ENCODE data around the gene NAPA. TPM values are rescaled to one million over a fixed set of nuclear protein-coding genes. Genes with fewer than 3 reads are reported as not detected.

The NAPA gene
- total RNA-seq, 2 experiments from 2014 or later = 72.5 to 75.1 TPM

GRCh38 chr19:47518854-47519253 lies 4.0 kb upstream of the NAPA start:
- intact Hi-C loops (cut with micrococcal nuclease) = loop anchor here (5.0 kb wide), 1 partner anchor 803 kb away; a partner anchor contains a TSS
- Mint-ChIP-seq H3K27me3 (ENCODE audit: low read depth) (no peaks in the 10 kb centered on the region), H3K27ac (no peak overlapping the region), H3K9me3 (no peaks in the 10 kb centered on the region), H3K36me3 (ENCODE audit: low read depth) (peaks cover 1% of the 10 kb centered on the region), H3K4me1 (ENCODE audit: low read depth) (peaks cover 57% of the 10 kb centered on the region), H3K4me3 (no peak overlapping the region)
- no peak for DNase-seq
- CTCF ChIA-PET = interaction anchor here (0.9 kb wide), 1 partner anchor 85 kb away, joined by 3 read pairs; no protein-coding TSS in a partner anchor

- peak overlapping the region; percentile 24 for H3K27ac Mint-ChIP-seq
- peak; percentile 60 for DNase-seq
- H3K27me3 Mint-ChIP-seq (ENCODE audit: low read depth) = no peaks in the 10 kb centered on the region
- peaks cover 1% of the 10 kb centered on the region for H3K36me3 Mint-ChIP-seq (ENCODE audit: low read depth)
- no peaks in the 10 kb centered on the region for H3K9me3 Mint-ChIP-seq
- no peak overlapping the region for H3K4me3 Mint-ChIP-seq
- CTCF ChIA-PET = interaction anchor here (0.9 kb wide), 1 partner anchor 84 kb away, joined by 3 read pairs; no protein-coding TSS in a partner anchor
- intact Hi-C loops (cut with micrococcal nuclease) = loop anchor here (5.0 kb wide), 1 partner anchor 804 kb away; a partner anchor contains a TSS
- peaks cover 64% of the 10 kb centered on the region for H3K4me1 Mint-ChIP-seq (ENCODE audit: low read depth)
Observed at GRCh38 chr19:47518139-47518538, 3.3 kb upstream of the NAPA start.

- peak overlapping the region; percentile 97 for H3K27ac Mint-ChIP-seq
- H3K4me1 Mint-ChIP-seq (ENCODE audit: low read depth) = peaks cover 83% of the 10 kb centered on the region
- DNase-seq = peak; percentile 17
- peaks cover 1% of the 10 kb centered on the region for H3K36me3 Mint-ChIP-seq (ENCODE audit: low read depth)
- no peaks in the 10 kb centered on the region for H3K9me3 Mint-ChIP-seq
- intact Hi-C loops (cut with micrococcal nuclease) = loop anchor here (2.0 kb wide), 1 partner anchor 184 kb away; no protein-coding TSS in a partner anchor
- no peaks in the 10 kb centered on the region for H3K27me3 Mint-ChIP-seq (ENCODE audit: low read depth)
- CTCF ChIA-PET = interaction anchor here (0.6 to 1.8 kb wide), 3 partner anchors 55 to 81 kb away, joined by 3 to 4 read pairs (median 4); no protein-coding TSS in a partner anchor
- peak overlapping the region; percentile 98 for H3K4me3 Mint-ChIP-seq
Observed at GRCh38 chr19:47514151-47514868, 553 bp downstream of the NAPA start.

- intact Hi-C loops (cut with micrococcal nuclease) = no loop called here
- peaks cover 74% of the 10 kb centered on the region for H3K4me1 Mint-ChIP-seq (ENCODE audit: low read depth)
- H3K27me3 Mint-ChIP-seq (ENCODE audit: low read depth) = no peaks in the 10 kb centered on the region
- DNase-seq = no peak
- peak overlapping the region; percentile 52 for H3K27ac Mint-ChIP-seq
- peaks cover 1% of the 10 kb centered on the region for H3K36me3 Mint-ChIP-seq (ENCODE audit: low read depth)
- CTCF ChIA-PET = interaction anchor here (1.8 kb wide), 1 partner anchor 76 kb away, joined by 4 read pairs; no protein-coding TSS in a partner anchor
- no peaks in the 10 kb centered on the region for H3K9me3 Mint-ChIP-seq
- H3K4me3 Mint-ChIP-seq = peak overlapping the region; percentile 98
Observed at GRCh38 chr19:47512948-47513319, 1.9 kb downstream of the NAPA start.

- peaks cover 69% of the 10 kb centered on the region for H3K4me1 Mint-ChIP-seq (ENCODE audit: low read depth)
- peaks cover 1% of the 10 kb centered on the region for H3K36me3 Mint-ChIP-seq (ENCODE audit: low read depth)
- intact Hi-C loops (cut with micrococcal nuclease) = no loop called here
- DNase-seq = no peak
- no peaks in the 10 kb centered on the region for H3K9me3 Mint-ChIP-seq
- H3K4me3 Mint-ChIP-seq = peak overlapping the region; percentile 98
- peak overlapping the region; percentile 52 for H3K27ac Mint-ChIP-seq
- CTCF ChIA-PET = interaction anchor here (1.8 kb wide), 1 partner anchor 76 kb away, joined by 4 read pairs; no protein-coding TSS in a partner anchor
- no peaks in the 10 kb centered on the region for H3K27me3 Mint-ChIP-seq (ENCODE audit: low read depth)
Observed at GRCh38 chr19:47512183-47512947, 2.5 kb downstream of the NAPA start.

GRCh38 chr19:47511681-47512080 lies 3.2 kb downstream of the NAPA start:
- intact Hi-C loops (cut with micrococcal nuclease) = no loop called here
- Mint-ChIP-seq H3K9me3 (no peaks in the 10 kb centered on the region), H3K27ac (no peak overlapping the region), H3K4me3 (no peak overlapping the region), H3K27me3 (ENCODE audit: low read depth) (no peaks in the 10 kb centered on the region), H3K36me3 (ENCODE audit: low read depth) (peaks cover 1% of the 10 kb centered on the region), H3K4me1 (ENCODE audit: low read depth) (peaks cover 62% of the 10 kb centered on the region)
- CTCF ChIA-PET = interaction anchor here (0.9 kb wide), 1 partner anchor 195 kb away, joined by 4 read pairs; no protein-coding TSS in a partner anchor
- DNase-seq = no peak

- no peaks in the 10 kb centered on the region for H3K9me3 Mint-ChIP-seq
- CTCF ChIA-PET = interaction anchor here (0.7 to 1.5 kb wide), 3 partner anchors 10 to 196 kb away, joined by 3 to 5 read pairs (median 4); partner anchors contain the start of gene KPTN
- intact Hi-C loops (cut with micrococcal nuclease) = no loop called here
- H3K27ac Mint-ChIP-seq = no peak overlapping the region
- peaks cover 56% of the 10 kb centered on the region for H3K4me1 Mint-ChIP-seq (ENCODE audit: low read depth)
- H3K36me3 Mint-ChIP-seq (ENCODE audit: low read depth) = peaks cover 1% of the 10 kb centered on the region
- no peak overlapping the region for H3K4me3 Mint-ChIP-seq
- no peaks in the 10 kb centered on the region for H3K27me3 Mint-ChIP-seq (ENCODE audit: low read depth)
- no peak for DNase-seq
Observed at GRCh38 chr19:47511128-47511517, 3.7 kb downstream of the NAPA start.

- Mint-ChIP-seq H3K4me1 (ENCODE audit: low read depth) (peaks cover 52% of the 10 kb centered on the region), H3K36me3 (ENCODE audit: low read depth) (peaks cover 1% of the 10 kb centered on the region)
- no peak for DNase-seq
Observed at GRCh38 chr19:47510516-47511127, 4.2 kb downstream of the NAPA start.

GRCh38 chr19:47509973-47510372 lies 4.9 kb downstream of the NAPA start:
- intact Hi-C loops (cut with micrococcal nuclease) = no loop called here
- peaks cover 1% of the 10 kb centered on the region for H3K36me3 Mint-ChIP-seq (ENCODE audit: low read depth)
- CTCF ChIA-PET = interaction anchor here (1.5 kb wide), 1 partner anchor 26 kb away, joined by 5 read pairs; the partner anchor contains the start of gene KPTN
- no peak overlapping the region for H3K27ac Mint-ChIP-seq
- H3K9me3 Mint-ChIP-seq = no peaks in the 10 kb centered on the region
- no peaks in the 10 kb centered on the region for H3K27me3 Mint-ChIP-seq (ENCODE audit: low read depth)
- DNase-seq = no peak
- H3K4me3 Mint-ChIP-seq = no peak overlapping the region
- peaks cover 51% of the 10 kb centered on the region for H3K4me1 Mint-ChIP-seq (ENCODE audit: low read depth)

More at GRCh38 chr19:47510516-47511127, 4.2 kb downstream of the NAPA start:
- H3K9me3 Mint-ChIP-seq = no peaks in the 10 kb centered on the region
- CTCF ChIA-PET = interaction anchor here (0.7 to 1.5 kb wide), 3 partner anchors 10 to 196 kb away, joined by 3 to 5 read pairs (median 4); partner anchors contain the start of gene KPTN
- no peak overlapping the region for H3K27ac Mint-ChIP-seq
- H3K4me3 Mint-ChIP-seq = no peak overlapping the region
- H3K27me3 Mint-ChIP-seq (ENCODE audit: low read depth) = no peaks in the 10 kb centered on the region
- intact Hi-C loops (cut with micrococcal nuclease) = no loop called here

- H3K4me1 Mint-ChIP-seq (ENCODE audit: low read depth) = peaks cover 48% of the 10 kb centered on the region
Observed at GRCh38 chr19:47509170-47509847, 5.6 kb downstream of the NAPA start.

GRCh38 chr19:47508721-47509120 lies 6.1 kb downstream of the NAPA start:
- no peaks in the 10 kb centered on the region for H3K9me3 Mint-ChIP-seq
- intact Hi-C loops (cut with micrococcal nuclease) = no loop called here
- CTCF ChIA-PET = interaction anchor here (0.8 kb wide), 1 partner anchor 25 kb away, joined by 4 read pairs; the partner anchor contains the start of gene KPTN
- H3K27ac Mint-ChIP-seq = no peak overlapping the region
- no peak for DNase-seq
- H3K27me3 Mint-ChIP-seq (ENCODE audit: low read depth) = no peaks in the 10 kb centered on the region
- H3K4me3 Mint-ChIP-seq = no peak overlapping the region
- H3K36me3 Mint-ChIP-seq (ENCODE audit: low read depth) = no peaks in the 10 kb centered on the region
- peaks cover 42% of the 10 kb centered on the region for H3K4me1 Mint-ChIP-seq (ENCODE audit: low read depth)

More at GRCh38 chr19:47509170-47509847, 5.6 kb downstream of the NAPA start:
- Mint-ChIP-seq H3K4me3 (no peak overlapping the region), H3K36me3 (ENCODE audit: low read depth) (no peaks in the 10 kb centered on the region), H3K27ac (no peak overlapping the region), H3K27me3 (ENCODE audit: low read depth) (no peaks in the 10 kb centered on the region), H3K9me3 (no peaks in the 10 kb centered on the region)
- DNase-seq = no peak
- intact Hi-C loops (cut with micrococcal nuclease) = no loop called here
- CTCF ChIA-PET = no interaction called here

Measured in activated naive CD4-positive, alpha-beta T cell treated with anti-CD3 and anti-CD28 coated beads for 36 hours (primary cell).